ENCODE results near the gene GZMM. TPM values are rescaled to one million over a fixed set of nuclear protein-coding genes. Genes with fewer than 3 reads are reported as not detected.

Gene GZMM
- polyA plus RNA-seq, 3 donors: 0.32 to 1.4 (median 0.48) TPM

- Histone ChIP-seq H3K4me1 (ENCODE audit: control insufficient read depth in 1 of 2, insufficient read depth in 2 of 2, low read length in 2 of 2) (peaks cover 0 to 5% of the 10 kb centered on the region in 2 donors), H3K27ac (ENCODE audit: low read depth in 1 of 2, low read length in 2 of 2) (no peak overlapping the region), H2AFZ (ENCODE audit: insufficient read depth, low read depth, low read length, poor library complexity, severe bottlenecking) (no peak overlapping the region), H3K4me3 (replicated peaks in 1 of 3; ENCODE audit: low read depth in 2 of 3, low read length in 3 of 3) (no peak overlapping the region), H3K27me3 (ENCODE audit: control insufficient read depth in 2 of 2, insufficient read depth in 2 of 2, low read length in 2 of 2) (no peaks in the 10 kb centered on the region), H4K20me1 (ENCODE audit: insufficient read depth, low read length) (peaks cover 35% of the 10 kb centered on the region), H3K79me2 (ENCODE audit: insufficient read depth, low read length) (no peaks in the 10 kb centered on the region), H3K9ac (ENCODE audit: insufficient read depth, low read length, poor library complexity, severe bottlenecking) (no peak overlapping the region), H3K9me3 (replicated peaks in 1 of 2; ENCODE audit: control insufficient read depth in 1 of 2, insufficient read depth in 1 of 2, low read length in 2 of 2) (no peaks in the 10 kb centered on the region), H3K4me2 (replicated peaks; ENCODE audit: extremely low read depth, low read length, poor library complexity, severe bottlenecking) (no peak overlapping the region), H3K36me3 (replicated peaks in 1 of 2; ENCODE audit: control insufficient read depth in 1 of 2, insufficient read depth in 2 of 2, low read length in 2 of 2) (peaks cover 46 to 55% of the 10 kb centered on the region in 2 donors)
- H3K36me3 Mint-ChIP-seq: peaks cover 29 to 52% of the 10 kb centered on the region in 2 donors
- peaks cover 9 to 17% (median 15%) of the 10 kb centered on the region in 3 donors for H3K27me3 Mint-ChIP-seq (ENCODE audit: low read depth in 3 of 3)
- intact Hi-C loops (cut with micrococcal nuclease): no loop called here
- H3K27ac Mint-ChIP-seq: no peak overlapping the region
- 95% methylated on average over 47 of the region's 51 CpGs for WGBS (ENCODE audit: insufficient coverage)
- no peaks in the 10 kb centered on the region for H3K9me3 Mint-ChIP-seq
- no peak for DNase-seq
- no peak overlapping the region for H3K4me3 Mint-ChIP-seq
- peaks cover 11% of the 10 kb centered on the region for H3K4me1 Mint-ChIP-seq
- TF ChIP-seq CTCF (IDR thresholded peaks at IDR 0.05): no peak
Measured at GRCh38 chr19:540867-541637, 2.8 kb upstream of the GZMM start.

- intact Hi-C loops (cut with micrococcal nuclease): no loop called here
- Histone ChIP-seq H3K9ac (ENCODE audit: insufficient read depth, low read length, poor library complexity, severe bottlenecking) (no peak overlapping the region), H3K27ac (ENCODE audit: low read depth in 1 of 2, low read length in 2 of 2) (no peak overlapping the region), H4K20me1 (ENCODE audit: insufficient read depth, low read length) (peaks cover 29% of the 10 kb centered on the region), H3K4me3 (replicated peaks in 1 of 3; ENCODE audit: low read depth in 2 of 3, low read length in 3 of 3) (no peak overlapping the region), H3K79me2 (ENCODE audit: insufficient read depth, low read length) (no peaks in the 10 kb centered on the region), H3K4me2 (replicated peaks; ENCODE audit: extremely low read depth, low read length, poor library complexity, severe bottlenecking) (no peak overlapping the region), H3K9me3 (replicated peaks in 1 of 2; ENCODE audit: control insufficient read depth in 1 of 2, insufficient read depth in 1 of 2, low read length in 2 of 2) (no peaks in the 10 kb centered on the region), H3K4me1 (ENCODE audit: control insufficient read depth in 1 of 2, insufficient read depth in 2 of 2, low read length in 2 of 2) (peaks cover 0 to 5% of the 10 kb centered on the region in 2 donors), H3K27me3 (ENCODE audit: control insufficient read depth in 2 of 2, insufficient read depth in 2 of 2, low read length in 2 of 2) (no peaks in the 10 kb centered on the region), H3K36me3 (replicated peaks in 1 of 2; ENCODE audit: control insufficient read depth in 1 of 2, insufficient read depth in 2 of 2, low read length in 2 of 2) (peaks cover 39 to 49% of the 10 kb centered on the region in 2 donors), H2AFZ (ENCODE audit: insufficient read depth, low read depth, low read length, poor library complexity, severe bottlenecking) (no peak overlapping the region)
- H3K9me3 Mint-ChIP-seq: no peaks in the 10 kb centered on the region
- WGBS (ENCODE audit: insufficient coverage): 95% methylated on average over 23 of the region's 26 CpGs
- H3K36me3 Mint-ChIP-seq: peaks cover 27 to 45% of the 10 kb centered on the region in 2 donors
- peaks cover 11% of the 10 kb centered on the region for H3K4me1 Mint-ChIP-seq
- no peak overlapping the region for H3K4me3 Mint-ChIP-seq
- no peak for TF ChIP-seq CTCF (IDR thresholded peaks at IDR 0.05)
- H3K27ac Mint-ChIP-seq: peak overlapping the region in 1 of 7 donors; percentile 55
- peaks cover 9 to 17% (median 15%) of the 10 kb centered on the region in 3 donors for H3K27me3 Mint-ChIP-seq (ENCODE audit: low read depth in 3 of 3)
- DNase-seq: no peak
Measured at GRCh38 chr19:541699-542098, 2.2 kb upstream of the GZMM start.
